SU-DHL-6 (cell line): Measurements from ENCODE around the gene NFIA.

ENCODE experiments used
- H2AFZ ChIP-seq: fragments of 200-600 bp; sonication (generic); 2 replicates; pipeline ENCODE4 v1.6.1; 2014; ENCODE audit warnings: low read depth, mild to moderate bottlenecking, moderate library complexity, mixed read lengths, antibody characterized with exemption, low read length; ENCODE audit not compliant: severe bottlenecking
- H3F3A ChIP-seq: fragments of 200-600 bp; shearing (Covaris generic); 2 replicates; pipeline ENCODE4 v1.6.0; 2016; ENCODE audit warnings: antibody characterized with exemption, mild to moderate bottlenecking; ENCODE audit not compliant: insufficient read depth
- H3K27ac ChIP-seq: fragments of 200-600 bp; sonication (generic); 2 replicates; pipeline ENCODE4 v1.5.1; 2016; ENCODE audit warnings: low read depth, mild to moderate bottlenecking, low read length, moderate library complexity, mixed read lengths
- H3K27me3 ChIP-seq: fragments of 200-600 bp; sonication (generic), shearing (Covaris generic); 2 replicates; pipeline ENCODE4 v1.6.0; 2014; ENCODE audit warnings: mild to moderate bottlenecking, low read length
- H3K36me3 ChIP-seq: fragments of 200-600 bp; sonication (generic); 2 replicates; pipeline ENCODE4 v1.6.1; 2014; ENCODE audit warnings: mild to moderate bottlenecking, low read length, mixed read lengths
- H3K4me2 ChIP-seq: fragments of 300-600, 200-600 bp; shearing (Covaris generic), sonication (generic); 2 replicates; pipeline ENCODE4 v1.6.0; 2014; ENCODE audit warnings: low read length, low read depth, mild to moderate bottlenecking; ENCODE audit not compliant: poor library complexity, severe bottlenecking
- H3K4me3 ChIP-seq: fragments of 200-600 bp; sonication (generic); 2 replicates; pipeline ENCODE4 v1.5.1; 2014; ENCODE audit warnings: antibody characterized with exemption, low read length, mild to moderate bottlenecking, mixed read lengths; ENCODE audit not compliant: insufficient read depth, poor library complexity, severe bottlenecking
- H3K79me2 ChIP-seq: fragments of 200-600 bp; sonication (generic); 2 replicates; pipeline ENCODE4 v1.6.1; 2014; ENCODE audit warnings: mild to moderate bottlenecking, low read length, moderate library complexity; ENCODE audit not compliant: insufficient read depth
- H3K9ac ChIP-seq: fragments of 200-600 bp; sonication (generic); 2 replicates; pipeline ENCODE4 v1.7.0; 2014; ENCODE audit warnings: mild to moderate bottlenecking, low read length
- H3K9me2 ChIP-seq: fragments of 200-600 bp; sonication (generic); replicated peaks from 2 replicates; pipeline ENCODE4 v1.6.1; 2014; ENCODE audit warnings: low read length; ENCODE audit not compliant: insufficient read depth
- H3K9me3 ChIP-seq: fragments of 200-600 bp; sonication (generic); 2 replicates; pipeline ENCODE4 v1.6.1; 2014; ENCODE audit warnings: low read length, mixed read lengths; ENCODE audit not compliant: insufficient read depth
- H4K20me1 ChIP-seq: fragments of 200-600 bp; sonication (generic); 2 replicates; pipeline ENCODE4 v1.6.1; 2014; ENCODE audit warnings: low read depth, mild to moderate bottlenecking, antibody characterized with exemption, low read length, moderate library complexity, mixed read lengths
- CTCF ChIP-seq: fragments of 200-600 bp; sonication (generic); IDR thresholded peaks from one replicate; pipeline ENCODE4 v1.5.1; 2017; ENCODE audit warnings: antibody characterized with exemption, mild to moderate bottlenecking, low read length, moderate library complexity; ENCODE audit not compliant: insufficient read depth, poor library complexity, severe bottlenecking
- EZH2phosphoT487 ChIP-seq: fragments of 200-600 bp; sonication (generic), shearing (Covaris generic); conservative IDR thresholded peaks from 2 replicates; pipeline ENCODE4 v1.6.1; 2018; ENCODE audit warnings: mild to moderate bottlenecking, antibody characterized with exemption, low read length, moderate library complexity, mixed read lengths

The NFIA gene

DNA sequence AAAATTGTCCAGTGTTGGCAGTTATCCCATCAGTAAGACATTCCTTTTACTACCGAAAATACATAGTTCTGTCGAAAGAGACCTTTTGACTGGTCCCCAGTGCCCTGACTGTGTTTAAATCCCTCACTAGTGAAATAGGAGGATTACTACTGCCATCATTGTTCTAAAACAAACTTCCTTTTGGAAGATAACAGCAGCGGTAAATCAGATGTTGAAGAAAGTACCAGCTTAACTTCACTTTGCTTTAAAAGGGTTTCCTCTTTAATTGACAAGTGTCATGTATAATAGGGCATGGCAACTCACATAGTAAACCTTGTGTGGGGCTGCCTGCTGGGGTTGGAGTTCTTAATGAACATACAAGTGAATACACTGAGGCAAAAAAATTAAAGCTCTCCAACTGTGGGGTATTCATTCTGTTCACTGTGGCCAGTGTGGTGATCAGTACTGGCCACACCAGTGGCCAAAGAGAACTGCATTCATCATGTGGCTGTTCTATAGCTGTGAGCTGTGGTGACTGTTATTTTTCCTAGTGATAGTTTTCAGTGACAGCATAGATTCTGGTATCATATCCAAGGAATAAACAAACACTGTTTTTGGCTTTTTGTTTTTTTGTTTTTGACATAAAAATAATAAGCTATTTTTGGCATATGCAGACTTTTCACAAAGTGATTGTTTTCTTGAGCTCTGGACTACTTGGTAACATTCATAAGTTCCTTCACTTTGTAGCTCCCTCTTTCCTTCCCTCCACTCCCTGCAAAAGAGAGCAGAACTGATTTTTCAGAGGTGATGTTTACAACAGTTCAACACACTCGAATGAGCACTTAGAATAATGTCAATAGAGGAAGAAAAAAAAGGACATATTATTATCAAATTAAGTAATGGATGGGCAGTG is 74.5 kb downstream of the NFIA start:
- H4K20me1 ChIP-seq: no peaks in the 10 kb centered on the region
- H3K27ac ChIP-seq: no peak overlapping the region
- no peaks in the 10 kb centered on the region for H3K9me3 ChIP-seq
- no peak overlapping the region for H3K9ac ChIP-seq
- no peak overlapping the region for H3K4me2 ChIP-seq
- no peaks in the 10 kb centered on the region for H3K27me3 ChIP-seq
- H3K36me3 ChIP-seq: no peaks in the 10 kb centered on the region
- no peak overlapping the region for H2AFZ ChIP-seq
- H3K9me2 ChIP-seq: no peaks in the 10 kb centered on the region
- no peaks in the 10 kb centered on the region for H3F3A ChIP-seq
- TF ChIP-seq CTCF (no peak), EZH2phosphoT487 (no peak)
- H3K79me2 ChIP-seq: no peaks in the 10 kb centered on the region
- no peak overlapping the region for H3K4me3 ChIP-seq

- no peaks in the 10 kb centered on the region for H3K79me2 ChIP-seq
- TF ChIP-seq CTCF (no peak), EZH2phosphoT487 (no peak)
- no peak overlapping the region for H3K4me2 ChIP-seq
- no peaks in the 10 kb centered on the region for H3F3A ChIP-seq
- H3K36me3 ChIP-seq: no peaks in the 10 kb centered on the region
- no peak overlapping the region for H3K27ac ChIP-seq
- no peak overlapping the region for H3K4me3 ChIP-seq
- H3K9ac ChIP-seq: no peak overlapping the region
- H3K9me3 ChIP-seq: no peaks in the 10 kb centered on the region
- no peaks in the 10 kb centered on the region for H3K9me2 ChIP-seq
- H4K20me1 ChIP-seq: no peaks in the 10 kb centered on the region
- H3K27me3 ChIP-seq: no peaks in the 10 kb centered on the region
- no peak overlapping the region for H2AFZ ChIP-seq
Observed at GRCh38 chr1:61157468-61157987, 75.2 kb downstream of the NFIA start.

DNA sequence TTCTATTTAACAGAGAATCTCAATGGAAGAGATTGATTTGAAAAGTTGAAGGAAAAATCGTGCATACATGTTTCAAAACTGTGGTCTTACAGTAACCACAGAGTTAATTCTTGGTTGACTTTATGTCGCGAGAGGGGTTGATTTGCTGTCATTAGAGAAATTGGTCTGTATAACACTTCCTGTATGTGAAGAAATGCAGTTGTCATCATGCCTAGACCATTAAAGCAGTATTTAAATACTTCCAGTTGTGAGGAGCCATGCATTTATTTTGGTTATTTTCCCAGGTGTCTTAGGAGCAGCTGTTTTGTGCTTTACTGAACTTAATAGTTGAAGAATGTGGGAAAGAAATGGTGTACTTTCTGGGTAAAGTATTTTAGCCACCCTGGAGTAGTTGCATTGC is 76.2 kb downstream of the NFIA start:
- H4K20me1 ChIP-seq: no peaks in the 10 kb centered on the region
- no peaks in the 10 kb centered on the region for H3K27me3 ChIP-seq
- no peaks in the 10 kb centered on the region for H3K79me2 ChIP-seq
- no peak overlapping the region for H3K4me3 ChIP-seq
- no peak overlapping the region for H3K27ac ChIP-seq
- no peaks in the 10 kb centered on the region for H3K36me3 ChIP-seq
- no peak overlapping the region for H3K9ac ChIP-seq
- no peaks in the 10 kb centered on the region for H3K9me2 ChIP-seq
- no peaks in the 10 kb centered on the region for H3K9me3 ChIP-seq
- no peak overlapping the region for H3K4me2 ChIP-seq
- H3F3A ChIP-seq: no peaks in the 10 kb centered on the region
- no peak overlapping the region for H2AFZ ChIP-seq
- TF ChIP-seq CTCF (no peak), EZH2phosphoT487 (no peak)
